NCI-H2029 treated with DMSO at 0.1 percent for 48 hours (cell line): ENCODE data around the gene GJA1.
"Not testable (repeated sequence)": the region's sequence is repeated elsewhere in the genome, so short reads cannot be mapped to it uniquely, and the experiment has no call there.

ENCODE experiments used
- DNase-seq: peaks from one replicate; lab custom pipeline; 2025; lab: John Stamatoyannopoulos, UW

Gene GJA1

DNA sequence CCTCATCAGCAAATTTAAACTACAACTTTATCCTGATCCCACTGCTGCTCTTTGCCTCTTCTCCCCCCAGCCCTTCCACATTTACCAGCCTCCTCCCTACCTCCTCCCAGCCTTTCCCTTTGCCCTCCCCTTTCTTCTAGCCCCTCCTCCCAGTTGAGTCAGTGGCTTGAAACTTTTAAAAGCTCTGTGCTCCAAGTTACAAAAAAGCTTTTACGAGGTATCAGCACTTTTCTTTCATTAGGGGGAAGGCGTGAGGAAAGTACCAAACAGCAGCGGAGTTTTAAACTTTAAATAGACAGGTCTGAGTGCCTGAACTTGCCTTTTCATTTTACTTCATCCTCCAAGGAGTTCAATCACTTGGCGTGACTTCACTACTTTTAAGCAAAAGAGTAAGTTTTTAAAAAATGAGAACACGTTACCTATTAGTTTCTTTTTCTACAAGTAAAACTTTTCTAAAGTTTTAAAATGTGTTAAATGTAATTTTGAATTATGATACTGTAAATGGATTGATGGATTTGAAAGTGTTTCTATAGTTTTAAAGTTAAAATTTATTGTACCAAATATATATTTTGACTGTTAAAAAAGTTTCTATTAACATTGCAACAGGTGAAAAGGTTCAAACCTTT, at the start of gene GJA1:
Gene GJA1, plus strand, starts transcription at position 203 of the 626 bp plus-strand sequence. CDS start 11,202 bp downstream, outside the sequence.
- no peak for DNase-seq

DNA sequence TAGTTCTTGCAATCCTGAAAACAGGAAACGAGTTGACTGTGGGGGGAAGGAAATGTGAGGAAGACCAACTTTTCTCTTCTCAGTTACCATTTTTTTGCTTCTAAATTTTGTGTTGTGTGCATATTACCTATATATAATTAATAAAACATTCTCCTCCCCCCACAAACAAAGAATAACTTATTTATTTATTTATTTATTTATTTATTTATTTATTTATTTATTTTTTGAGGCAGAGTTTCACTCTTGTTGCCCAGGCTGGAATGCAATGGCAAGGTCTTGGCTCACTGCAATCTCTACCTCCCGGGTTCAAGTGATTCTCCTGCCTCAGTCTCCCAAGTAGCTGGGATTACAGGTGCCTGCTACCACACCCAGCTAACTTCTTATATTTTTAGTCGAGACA, 48.9 kb upstream of the GJA1 start:
- not testable (repeated sequence) for DNase-seq

DNA sequence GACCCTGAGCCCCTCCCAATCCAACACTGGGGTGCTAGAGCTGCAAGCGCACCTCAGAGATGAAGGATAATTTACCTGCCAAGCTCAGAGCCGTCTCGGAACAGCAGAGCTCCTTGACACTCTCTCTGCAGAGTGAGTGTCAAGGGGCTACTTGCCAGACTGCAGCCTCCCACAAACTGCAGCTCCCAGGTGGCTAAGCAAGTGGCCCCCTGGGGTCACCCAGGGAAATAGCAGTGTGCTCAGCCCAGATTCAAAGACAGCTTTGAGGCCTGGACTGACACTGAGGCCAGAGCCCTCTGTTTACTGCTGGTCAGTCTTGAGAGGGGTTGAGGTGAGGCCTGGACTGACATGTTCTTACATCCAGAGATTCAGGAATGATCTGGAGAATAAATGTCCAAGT, 46.0 kb upstream of the GJA1 start:
- DNase-seq, result no peak

DNA sequence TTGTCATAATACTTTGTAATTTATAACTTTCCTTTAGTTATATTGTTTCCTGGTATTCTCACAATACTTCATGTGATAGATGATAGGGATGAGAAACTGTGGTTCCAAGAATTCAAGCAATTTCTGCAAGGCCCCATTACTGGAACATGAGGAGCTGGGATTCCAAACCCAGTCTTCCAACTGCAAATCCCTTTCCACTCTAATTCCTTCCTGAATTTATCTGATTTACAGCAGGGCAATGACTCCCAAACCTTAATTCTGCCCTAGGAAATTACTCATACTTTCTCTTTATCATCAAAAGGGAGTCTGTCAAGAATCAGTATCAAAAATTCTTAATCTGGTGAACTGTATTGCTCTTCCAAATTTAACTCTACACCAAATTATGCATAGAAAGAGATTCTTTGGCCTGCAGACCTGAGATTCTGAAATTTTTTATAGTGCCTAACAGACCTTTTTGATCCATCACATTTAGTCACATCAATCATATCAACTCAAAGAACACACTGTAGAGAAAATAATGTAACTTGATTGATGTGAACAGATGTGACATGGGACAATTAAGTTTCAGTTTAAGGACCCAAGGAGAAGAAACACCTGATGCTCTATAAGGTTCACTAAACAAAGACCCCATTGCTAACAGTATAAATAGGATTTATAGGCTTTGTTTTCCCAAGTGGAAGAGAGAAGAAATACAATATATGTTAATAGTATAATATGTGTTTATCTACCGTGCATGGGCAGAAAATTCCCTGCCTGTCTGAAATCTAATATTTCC, 41.5 kb upstream of the GJA1 start:
- no peak for DNase-seq

GRCh38 chr6:121395736-121396135, 39.7 kb upstream of the GJA1 start:
- DNase-seq, result no peak

DNA sequence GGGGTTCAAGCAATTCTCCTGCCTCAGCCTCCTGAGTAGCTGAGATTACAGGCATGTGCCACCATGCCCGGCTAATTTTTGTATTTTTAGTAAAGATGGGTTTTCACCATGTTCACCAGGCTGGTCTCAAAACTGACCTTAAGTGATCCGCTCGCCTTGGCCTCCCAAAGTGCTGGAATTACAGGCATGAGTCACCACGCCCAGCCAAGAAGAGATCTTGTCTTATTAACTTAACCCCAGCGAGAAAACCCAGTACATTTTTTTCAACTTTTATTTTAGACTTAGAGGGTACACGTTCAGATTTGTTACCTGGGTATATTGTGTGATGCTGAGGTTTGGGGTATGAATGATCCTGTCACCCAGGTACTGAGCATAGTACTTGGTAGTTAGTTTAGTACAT, 38.3 kb upstream of the GJA1 start:
- not testable (repeated sequence) for DNase-seq

- DNase-seq, result no peak
Measured at GRCh38 chr6:121398127-121398526, 37.3 kb upstream of the GJA1 start.

GRCh38 chr6:121399966-121400365, 35.5 kb upstream of the GJA1 start:
- DNase-seq, result no peak

DNA sequence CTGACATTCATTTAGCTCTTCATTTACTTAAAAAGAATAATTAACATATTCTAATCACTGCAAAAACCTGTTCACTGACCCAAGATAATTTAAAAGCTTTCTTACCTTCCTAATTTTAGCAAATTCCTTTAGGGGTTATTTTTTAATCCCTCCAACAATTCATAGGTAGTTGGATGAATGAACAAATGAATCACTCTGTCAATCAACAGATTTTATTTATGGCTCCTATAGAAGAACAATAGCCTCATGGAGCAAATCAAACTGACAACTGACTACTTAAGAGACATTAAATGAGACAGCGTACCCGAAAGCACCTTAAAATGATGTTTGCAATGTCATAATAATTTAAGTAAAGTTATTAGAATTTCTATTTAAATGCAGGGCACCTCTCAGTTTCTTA, 31.5 kb upstream of the GJA1 start:
- DNase-seq, result no peak

- DNase-seq, result no peak
Measured at GRCh38 chr6:121405306-121405705, 30.1 kb upstream of the GJA1 start.

DNA sequence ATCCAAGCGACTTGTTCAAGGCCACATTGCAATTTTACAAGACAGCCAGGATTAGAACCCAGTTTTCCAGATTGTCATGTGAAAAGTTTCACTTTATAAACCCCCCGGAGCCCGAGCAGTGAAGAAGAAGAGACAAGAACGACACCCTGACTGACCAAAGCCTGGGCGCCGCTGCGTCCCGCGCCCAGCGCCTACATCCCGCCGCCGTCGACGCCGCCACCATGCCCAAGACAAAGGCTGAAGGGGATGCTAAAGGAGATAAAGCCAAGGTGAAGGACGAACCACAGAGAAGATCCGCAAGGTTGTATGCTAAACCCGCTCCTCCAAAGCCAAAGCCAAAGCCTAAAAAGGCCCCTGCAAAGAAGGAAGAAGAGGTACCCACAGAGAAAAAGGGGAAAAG, 27.1 kb upstream of the GJA1 start:
- no peak for DNase-seq

DNA sequence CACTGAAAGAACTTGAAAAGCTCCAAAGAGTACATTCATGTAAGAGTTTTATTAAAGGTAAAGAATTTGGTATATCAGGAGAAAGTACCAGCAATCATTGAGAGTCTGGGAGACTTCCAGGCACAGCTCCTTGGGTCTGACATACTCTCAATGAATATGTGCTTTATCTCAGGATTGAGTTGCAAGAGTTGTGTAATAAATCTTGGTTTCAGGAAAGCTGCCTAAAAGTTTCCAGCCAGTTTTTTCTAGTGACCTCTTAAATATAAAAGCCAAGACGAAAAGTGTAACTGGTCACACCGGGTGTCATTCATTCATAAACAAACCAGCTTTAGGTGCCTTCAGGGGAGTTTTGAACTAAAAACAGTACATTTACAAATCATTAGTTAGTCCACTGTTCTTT, 21.6 kb upstream of the GJA1 start:
- no peak for DNase-seq

DNA sequence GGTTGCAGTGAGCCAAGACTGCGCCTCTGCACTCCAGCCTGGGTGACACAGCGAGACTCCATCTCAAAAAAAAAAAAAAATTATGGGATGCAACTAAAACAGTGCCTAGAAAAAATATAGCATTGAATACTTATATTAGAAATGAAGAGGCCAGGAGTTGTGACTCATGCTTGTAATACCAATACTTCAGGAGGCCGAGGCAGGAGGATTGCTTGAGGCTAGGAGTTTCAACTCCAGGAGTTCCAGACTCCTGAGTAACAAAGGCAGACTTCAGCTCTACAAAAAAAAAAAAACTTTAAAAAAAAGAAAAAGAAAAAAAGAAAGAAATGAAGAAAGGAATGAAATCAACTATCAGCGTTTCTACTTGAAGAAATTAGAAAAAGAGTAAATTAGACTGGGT, 17.1 kb upstream of the GJA1 start:
- DNase-seq, result no peak

DNA sequence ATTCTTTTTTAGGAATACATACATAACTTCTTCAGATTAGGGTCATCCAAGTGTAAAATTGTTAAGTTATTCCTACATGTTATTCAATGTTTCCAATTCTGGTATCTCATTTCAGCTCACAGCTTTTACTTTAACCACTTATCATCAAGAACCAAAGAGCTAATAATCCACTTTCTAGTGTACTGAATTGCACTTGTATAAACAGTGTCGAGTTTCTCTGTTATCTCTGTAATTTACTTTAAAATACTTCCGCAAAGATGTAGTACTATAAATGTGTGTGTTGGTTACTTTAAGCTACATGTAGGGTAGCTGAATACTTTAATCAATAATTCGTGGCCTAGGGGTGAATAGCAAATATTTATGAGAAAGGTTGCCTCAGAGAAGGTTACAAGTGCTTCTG, 8.8 kb upstream of the GJA1 start:
- no peak for DNase-seq

GRCh38 chr6:121428872-121429756, 6.3 kb upstream of the GJA1 start:
- DNase-seq, result no peak

DNA sequence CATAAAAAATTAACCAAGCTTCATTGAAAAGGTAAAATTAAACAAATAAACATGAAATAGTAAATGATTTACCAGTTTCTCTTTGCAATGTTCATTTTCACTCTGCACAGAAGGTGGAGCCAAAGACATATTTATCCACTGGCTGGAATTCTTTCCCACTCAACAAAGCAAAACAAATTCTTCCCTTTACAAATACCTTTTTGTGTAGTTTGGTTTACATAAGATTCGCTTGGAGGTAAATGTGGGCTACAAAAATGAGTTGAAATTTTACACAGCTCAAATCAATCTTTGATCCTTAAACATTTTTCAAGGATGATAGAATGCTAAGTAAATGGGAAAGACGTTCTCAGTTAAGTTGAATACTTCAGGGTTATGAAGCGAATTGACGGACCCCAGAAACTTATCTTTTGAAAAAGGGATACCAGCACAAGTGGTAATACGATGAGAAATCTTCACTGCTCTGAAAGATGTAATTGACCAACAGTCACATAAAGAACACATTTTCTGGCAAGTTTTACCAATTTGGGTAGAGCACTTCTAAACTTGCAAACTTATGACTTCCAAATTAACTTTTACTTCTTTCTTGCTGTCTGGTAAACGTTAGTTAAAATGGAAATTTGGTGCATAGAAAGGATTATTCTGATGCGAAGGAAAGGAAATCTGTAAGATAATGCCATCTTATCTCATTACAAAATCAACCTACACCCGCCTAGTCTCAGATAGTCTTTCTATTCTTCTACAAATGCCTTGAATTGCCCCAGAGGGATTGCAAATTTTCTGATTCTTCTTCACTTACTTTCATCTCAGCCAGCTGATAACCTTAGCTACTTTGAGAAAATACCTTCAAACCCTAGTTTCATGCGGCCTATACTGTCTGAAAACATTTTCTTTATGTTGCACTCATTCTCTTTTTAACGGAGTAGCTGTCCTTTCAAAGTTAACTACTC, 4.7 kb upstream of the GJA1 start:
- DNase-seq, result no peak

DNA sequence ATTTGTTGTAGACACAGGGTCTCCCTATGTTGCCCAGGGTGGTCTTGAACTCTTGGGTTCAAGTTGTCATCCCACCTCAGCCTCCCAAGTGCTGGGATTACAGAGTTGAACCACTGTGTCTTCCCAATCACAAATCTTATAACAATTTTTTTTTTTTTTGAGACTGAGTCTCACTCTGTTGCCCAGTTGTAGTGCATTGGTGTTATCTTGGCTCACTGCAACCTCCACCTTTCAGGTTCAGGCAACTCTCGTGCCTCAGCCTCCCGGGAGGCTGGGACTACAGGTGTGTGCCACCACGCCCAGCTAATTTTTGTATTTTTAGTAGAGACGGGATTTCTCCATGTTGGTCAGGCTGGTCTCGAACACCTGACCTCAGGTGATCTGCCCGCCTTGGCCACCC, 3.7 kb upstream of the GJA1 start:
- not testable (repeated sequence) for DNase-seq

GRCh38 chr6:121434037-121434770, 1.2 kb upstream of the GJA1 start:
- DNase-seq, result no peak

DNA sequence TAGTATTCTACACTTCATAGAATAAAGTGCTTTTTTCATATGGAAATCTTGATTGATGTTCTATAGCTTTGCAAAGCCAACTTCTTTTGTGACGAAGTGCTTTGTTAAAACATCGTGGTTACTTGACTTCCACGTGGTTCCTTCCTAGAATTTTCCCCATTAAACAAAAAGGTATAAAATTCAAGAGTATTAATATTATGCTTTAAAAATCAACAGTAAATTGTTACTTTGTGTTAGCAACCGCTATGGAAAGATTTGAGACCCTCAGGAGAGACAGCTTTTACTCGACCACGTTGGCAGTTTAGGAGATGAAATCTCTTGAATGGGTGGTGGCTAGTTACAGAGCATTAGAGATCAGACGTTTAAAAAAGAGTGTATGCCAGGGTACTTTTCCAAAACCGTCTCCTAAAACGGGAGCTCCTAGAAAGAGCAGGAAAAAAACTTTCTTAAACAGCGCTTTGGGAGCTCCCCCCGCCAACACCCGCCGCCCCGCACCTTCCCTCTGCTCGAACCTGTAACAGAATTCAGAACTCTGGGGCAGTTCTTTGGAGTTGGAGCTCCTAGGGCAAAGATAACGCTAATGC, 920 bp downstream of the GJA1 start:
- no peak for DNase-seq
